GM21619 (cell line): ENCODE measurements around the gene GSG1L.

Source experiments
- ATAC-seq: cut with Tn5 transposase; IDR thresholded peaks from one replicate; pipeline ENCODE4 v1.9.1; 2021; ENCODE audit not compliant: unreplicated experiment

GSG1L gene

DNA sequence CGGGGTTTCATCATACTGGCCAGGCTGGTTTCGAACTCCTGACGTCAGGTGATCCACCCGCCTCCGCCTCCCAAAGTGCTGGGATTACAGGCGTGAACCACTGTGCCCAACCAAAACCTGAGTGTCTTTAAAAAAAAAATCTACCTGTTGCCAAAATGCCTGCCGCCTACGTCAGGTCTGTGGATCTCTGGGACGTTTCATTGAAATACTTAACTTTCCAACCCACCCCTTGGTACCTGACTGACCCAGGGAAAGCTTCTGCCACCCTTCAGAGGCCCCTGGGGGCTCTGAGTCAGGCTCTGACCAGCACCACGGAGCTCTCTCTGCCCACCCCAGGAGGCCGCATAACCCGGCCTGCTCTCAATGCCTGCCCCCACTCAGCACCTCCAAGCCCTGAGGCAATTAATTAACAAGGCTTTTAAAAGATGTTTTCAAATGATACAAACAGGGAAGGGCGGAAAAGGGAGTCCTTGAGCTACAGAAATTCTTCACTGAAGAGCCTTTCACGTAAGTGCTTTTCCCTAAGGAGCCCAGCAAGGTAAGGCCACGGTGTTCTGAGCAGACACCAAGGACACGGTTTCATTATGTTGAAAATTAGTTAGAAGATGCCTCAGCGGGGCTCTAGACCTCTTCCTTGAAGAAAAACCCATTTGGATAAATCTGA, 29.3 kb upstream of the GSG1L start:
- no peak for ATAC-seq

DNA sequence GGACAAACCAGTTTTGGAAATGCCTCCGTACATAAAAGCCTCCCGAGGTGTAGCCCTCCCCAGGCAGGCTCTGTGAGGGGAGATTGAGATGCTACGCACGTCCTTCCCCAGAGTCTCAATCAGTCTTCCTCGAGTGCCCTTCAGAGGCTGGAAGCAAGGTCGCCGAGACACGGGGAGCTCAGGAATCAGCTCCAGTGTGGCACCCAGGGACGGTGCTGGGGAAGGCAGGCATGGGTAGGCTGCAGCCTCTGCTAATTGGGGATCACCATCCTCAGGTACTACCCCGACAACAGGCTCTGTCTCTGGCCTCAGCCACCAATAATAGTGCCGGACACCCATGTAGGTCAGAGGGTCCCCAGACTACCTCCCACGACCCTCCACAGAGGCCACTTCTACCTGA, 28.1 kb upstream of the GSG1L start:
- ATAC-seq = no peak

DNA sequence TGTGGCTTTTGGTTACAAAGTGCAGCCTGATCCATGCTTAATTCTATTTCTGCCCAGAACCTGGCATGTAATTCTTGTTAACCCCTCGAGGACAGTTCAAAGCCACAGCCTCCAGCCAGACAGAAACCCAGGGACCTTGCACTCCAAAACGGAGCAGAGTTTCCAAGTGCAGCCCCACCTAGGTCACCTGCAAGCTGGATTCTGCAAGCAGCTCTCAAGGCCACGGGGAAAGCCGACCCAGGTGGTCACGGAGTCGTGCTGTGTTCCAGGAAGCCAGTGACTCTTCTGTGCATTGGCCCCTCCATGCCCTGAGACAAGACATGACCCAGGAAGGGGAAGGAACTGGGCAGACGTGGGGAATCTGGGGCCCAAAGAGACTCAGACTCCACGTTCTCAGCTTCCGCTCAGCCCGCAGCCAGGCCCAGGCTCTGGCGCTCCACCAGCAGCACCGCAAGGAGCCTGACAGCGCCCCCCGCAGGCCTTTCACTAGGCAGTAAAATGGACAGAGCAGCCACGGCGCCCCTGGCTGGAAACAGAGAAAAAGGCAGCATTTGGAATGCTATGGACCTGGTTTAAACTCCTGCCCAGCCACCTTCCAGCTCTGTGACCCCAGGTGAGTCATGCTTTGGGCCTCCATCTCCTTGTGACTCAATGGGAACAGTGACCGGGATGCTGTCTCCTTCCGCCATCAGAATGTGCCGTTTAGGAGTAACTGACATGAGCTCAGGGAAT, 27.3 kb upstream of the GSG1L start:
- no peak for ATAC-seq

DNA sequence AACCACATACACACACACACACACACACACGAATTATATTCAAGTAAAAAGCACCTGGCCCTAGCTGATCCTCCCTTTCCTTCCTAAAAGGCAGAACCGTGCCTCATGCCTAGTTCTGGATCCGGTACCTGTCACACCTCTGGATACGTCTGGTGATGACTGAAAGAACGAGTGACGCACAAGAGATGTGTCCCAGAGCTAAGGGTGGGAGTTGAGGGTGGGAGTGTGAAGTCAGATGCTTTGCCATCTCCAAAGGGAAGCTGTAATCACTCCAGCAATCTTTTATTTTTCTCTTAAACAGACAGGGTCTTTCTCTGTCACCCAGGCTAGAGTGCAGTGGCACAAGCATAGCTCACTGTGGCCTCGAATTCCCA, 26.5 kb upstream of the GSG1L start:
- ATAC-seq = no peak

DNA sequence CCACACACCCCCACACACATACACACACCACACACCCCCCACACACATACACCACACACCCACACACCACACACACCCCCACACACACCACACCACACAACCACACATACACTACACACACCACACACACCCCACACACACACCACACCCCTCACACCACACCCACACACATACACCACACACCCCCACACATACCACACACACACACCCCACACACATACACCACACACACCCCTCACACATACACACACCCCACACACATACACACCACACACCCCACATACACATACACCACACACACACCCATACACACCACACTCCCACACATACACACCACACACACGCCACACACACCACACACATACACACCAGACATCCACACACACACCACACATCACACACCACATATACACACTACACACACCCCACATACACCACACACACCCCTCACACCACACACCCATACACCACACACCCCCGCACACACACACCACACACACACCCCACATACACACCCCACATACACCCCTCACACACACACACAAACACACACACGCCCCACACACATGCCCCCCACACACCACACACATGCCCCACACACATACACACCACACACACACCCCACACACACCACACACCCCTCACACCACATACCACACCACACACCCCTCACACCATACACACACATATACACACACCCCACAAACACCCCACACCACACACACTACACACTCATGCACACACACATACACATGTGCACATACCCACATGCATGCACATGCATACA, 25.9 kb upstream of the GSG1L start:
- ATAC-seq = no peak

DNA sequence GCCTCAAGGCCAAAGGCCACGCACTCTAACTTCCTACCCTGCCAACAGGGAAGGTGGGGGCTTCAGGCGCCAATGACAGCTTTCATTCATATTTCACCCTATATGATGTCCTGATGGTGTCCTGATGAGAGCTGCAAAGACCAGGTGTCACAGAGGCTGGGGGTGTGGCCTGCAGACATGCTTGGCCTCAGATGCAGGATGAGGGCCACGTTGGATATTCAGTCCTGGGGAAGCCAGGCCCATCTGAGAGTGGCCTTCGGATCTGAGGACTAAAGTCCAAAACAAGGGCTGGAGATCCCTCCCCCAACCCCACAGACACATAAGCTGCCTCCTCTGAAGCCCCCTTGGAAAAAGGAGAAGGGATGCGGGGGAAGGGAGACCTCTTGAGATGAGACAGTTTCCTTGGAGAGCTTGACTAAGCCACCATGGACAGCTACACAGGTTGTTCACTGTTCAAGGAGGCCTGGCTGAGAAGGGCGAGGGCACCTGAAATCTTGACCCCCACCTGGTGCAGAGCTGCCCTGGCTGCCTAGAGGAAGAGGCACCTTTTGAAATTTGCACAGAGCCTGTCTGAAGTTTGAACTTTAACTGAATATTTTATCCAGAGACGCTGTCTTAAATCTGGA, 24.3 kb upstream of the GSG1L start:
- ATAC-seq = no peak

DNA sequence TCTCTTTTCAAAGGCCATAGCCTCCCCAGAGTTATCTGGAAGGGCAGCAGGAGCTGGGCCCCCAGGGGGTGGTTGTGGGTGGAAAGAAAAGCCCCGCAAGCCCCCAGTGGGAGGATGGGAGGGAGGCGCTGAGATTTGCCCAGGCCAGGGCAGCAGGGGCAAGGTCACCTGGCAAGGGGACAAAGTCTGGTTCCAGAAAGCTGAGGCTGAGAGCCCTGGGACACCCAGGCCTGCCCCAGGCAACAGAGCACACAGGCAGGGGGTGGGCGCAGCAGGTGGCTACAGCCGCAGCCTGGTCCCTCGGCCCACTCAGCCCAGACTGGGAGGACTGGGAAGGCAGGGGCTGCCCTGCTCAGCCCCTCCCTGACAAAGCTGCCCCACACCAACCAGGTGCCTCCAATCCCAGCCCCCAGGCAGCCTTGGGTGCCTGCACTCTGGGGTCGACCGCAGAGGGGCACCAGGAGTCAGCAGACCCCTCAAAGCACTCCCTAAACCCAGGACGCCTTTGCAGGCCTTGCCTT, 23.7 kb upstream of the GSG1L start:
- no peak for ATAC-seq

DNA sequence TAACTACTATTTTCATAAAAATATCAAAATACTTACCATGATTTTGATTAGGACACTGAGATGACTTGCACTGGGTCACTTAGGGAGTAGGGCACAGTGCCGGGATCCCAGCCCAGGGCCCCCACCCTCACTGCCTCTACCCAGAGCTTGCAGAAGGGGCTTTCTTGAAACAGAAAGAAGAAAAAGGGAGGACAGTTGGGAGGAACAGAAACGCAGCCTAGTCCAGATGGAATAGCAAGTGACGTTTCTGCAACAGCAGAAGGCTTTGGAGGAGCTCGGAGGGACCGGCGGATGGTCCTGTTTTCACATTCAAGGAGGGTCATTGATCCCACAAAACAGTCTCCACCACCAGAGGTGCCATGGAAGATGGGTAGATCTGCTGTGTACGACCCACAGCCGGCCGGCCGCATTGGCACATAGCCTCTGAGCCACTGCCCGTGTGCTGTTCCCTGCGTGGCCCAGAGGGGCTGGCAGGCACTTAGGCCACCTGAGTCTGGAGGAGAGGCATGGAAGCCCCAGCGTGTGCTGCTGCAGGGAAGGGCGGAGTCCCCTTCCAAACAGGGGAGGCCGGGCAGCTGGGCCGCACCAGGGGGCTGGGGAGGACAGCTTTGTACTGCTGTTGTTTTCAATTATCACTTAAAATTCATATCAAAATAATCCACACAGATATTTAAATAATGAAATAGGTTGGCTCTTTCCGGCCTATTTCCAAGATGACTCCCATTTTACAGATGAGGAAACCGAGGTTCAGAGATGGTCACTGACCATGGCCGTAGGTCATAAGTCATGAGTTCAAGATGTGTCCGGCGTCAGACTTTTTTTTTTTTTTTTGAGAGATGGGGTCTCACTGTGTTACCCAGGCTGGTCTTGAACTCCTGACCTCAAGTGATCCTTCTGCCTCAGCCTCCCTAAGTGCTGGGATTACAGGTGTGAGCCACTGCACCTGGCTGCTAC, 22.9 kb upstream of the GSG1L start:
- no peak for ATAC-seq

DNA sequence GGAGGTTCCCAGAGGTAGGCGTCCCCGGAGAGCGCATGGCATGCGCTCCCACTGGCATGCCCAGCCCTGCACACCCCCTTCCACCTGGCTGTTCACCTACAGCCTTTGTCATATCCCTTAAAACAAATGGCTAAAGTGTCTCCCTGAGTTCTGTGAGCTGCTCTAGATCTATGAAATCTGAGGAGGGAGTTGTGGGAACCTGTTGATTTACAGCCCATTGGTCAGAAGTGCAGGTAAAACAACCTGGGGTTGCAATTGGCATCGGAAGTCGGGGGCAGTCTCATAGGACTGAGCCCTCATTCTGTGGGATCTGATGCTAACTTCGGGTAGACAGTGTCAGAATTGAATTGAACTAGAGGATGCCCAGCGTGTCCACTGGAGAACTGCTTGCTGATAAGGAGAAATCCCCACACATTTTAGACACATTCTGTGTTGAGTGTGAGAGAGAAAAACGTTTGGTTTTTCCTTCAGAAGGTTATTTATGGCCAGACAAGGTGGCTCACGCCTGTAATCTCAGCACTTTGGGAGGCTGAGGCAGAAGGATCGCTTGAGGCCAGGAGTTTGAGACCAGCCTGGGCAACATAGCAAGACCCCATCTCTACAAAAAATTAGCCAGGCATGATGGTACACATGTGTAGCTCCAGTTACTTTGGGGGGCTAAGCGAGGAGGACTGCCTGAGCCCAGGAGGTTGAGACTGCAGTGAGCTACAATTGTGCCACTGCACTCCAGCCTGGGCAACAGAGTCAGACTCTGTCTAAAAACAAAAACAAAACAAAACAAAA, 22.1 kb upstream of the GSG1L start:
- no peak for ATAC-seq

DNA sequence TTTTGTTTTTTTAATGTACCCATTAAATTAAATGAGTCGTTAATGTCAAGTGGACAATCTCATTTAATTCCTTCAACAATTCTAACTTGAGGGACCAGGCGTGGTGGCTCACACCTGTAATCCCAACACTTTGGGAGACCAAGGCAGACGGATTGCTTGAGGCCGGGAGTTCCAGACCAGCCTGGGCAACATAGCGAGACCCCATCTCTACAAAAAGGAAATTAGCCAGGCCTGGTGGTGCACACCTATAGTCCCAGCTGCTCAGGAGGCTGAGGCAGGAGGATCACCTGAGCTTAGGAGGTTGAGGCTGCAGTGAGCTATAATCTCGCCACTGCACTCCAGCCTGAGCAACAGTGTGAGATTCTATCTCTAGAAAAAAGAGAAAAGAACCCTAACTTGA, 20.7 kb upstream of the GSG1L start:
- ATAC-seq = no peak

DNA sequence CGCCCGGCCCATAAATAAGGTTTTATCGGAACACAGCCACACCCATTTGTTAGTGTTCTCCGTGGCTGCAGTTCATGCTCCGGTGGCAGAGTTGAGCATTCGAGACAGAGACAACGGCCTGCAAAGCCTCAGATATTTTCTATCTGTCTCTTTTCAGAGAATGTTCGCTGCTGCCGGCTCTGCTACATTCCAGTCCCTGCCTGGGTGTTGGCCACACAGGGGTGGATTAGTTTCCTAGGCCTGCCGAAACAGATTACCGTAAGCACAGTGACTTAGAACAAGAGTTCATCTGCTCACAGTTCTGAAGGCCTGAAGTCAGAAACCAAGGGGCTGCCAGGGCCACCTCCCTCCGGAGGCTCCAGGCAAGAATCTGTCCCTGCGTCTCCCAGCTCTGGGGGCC, 19.1 kb upstream of the GSG1L start:
- ATAC-seq = no peak

DNA sequence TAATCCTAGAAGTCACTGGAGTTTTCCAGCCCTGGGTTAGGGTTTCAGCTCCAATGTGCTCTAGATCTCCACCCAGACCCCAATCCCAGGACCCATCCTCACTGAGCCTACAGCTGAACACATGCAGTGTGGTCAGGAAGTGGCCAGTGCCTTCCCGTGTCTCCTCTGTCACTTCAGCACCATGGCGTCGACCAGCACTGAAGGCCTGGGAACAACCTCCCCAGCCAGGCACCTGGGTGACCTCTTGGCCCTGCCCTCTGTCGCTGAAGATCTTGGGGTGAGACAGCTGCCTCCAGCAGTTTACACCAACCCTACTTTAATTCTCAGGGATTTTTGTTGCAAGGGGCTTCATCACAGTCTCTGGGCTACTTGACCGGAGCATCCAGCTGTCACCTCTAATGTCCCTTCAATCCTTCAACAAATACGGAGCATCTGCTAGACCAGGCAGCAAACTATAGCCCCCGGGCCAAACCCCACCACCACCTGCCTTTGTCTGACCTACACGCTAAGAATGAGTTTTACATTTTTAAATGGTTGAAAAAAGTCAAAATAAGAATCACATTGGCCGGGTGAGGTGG, 18.0 kb upstream of the GSG1L start:
- ATAC-seq = no peak

DNA sequence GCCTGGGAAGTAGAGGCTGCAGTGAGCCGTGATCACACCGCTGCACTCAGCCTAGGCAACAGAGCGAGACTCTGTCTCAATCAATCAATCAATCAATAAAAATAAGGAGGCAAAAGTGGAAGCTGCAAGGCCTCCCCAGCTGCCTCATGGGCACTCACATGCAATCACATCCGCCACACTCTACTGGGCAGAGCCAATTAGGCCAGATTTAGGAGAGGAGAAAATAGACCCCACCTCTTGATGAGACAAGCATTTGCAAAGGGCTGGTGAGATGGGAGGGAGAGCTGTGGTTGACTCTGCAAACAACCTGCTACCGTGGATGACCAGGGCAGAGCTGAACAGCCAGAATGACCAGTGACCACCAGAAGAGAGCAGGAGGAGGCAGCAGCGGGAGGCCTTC, 14.7 kb upstream of the GSG1L start:
- no peak for ATAC-seq

DNA sequence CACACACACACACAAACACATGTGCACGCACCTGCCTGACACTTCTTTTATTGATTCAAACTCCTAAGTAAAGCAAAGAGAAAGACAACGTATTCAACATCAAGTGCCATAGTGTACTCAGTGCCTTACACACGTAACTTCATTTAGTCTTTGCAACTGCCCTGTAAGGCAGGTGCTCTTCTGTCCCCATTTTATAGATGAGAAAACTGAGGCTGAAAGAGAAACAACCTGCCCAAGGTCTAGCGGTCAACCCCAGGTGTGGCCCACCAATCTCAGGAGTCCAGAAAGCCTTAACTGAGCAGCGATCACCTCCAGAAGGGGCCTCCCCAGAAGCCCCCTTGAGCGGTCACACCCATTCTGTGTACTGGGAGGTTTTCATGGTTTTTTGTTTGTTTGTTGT, 10.3 kb upstream of the GSG1L start:
- ATAC-seq = no peak

DNA sequence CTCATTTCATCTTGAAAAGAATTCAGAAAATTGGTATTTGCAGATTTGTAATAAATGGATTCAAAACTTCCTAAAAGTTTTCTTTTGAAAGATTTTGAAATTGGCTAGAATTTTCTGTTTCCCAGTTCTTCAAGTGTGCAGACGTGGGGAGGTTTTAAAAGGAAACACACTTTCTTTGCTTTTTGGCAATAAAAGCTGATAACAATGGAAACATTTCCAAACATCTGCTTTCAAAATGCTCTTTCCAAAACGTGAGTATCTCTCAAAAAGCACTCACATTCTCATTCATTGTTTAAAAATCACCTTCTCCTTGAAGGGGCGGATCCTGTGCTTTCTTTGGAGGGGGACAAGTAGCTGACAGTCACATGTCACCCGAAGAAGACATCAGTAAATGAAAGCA, 8.6 kb upstream of the GSG1L start:
- no peak for ATAC-seq

DNA sequence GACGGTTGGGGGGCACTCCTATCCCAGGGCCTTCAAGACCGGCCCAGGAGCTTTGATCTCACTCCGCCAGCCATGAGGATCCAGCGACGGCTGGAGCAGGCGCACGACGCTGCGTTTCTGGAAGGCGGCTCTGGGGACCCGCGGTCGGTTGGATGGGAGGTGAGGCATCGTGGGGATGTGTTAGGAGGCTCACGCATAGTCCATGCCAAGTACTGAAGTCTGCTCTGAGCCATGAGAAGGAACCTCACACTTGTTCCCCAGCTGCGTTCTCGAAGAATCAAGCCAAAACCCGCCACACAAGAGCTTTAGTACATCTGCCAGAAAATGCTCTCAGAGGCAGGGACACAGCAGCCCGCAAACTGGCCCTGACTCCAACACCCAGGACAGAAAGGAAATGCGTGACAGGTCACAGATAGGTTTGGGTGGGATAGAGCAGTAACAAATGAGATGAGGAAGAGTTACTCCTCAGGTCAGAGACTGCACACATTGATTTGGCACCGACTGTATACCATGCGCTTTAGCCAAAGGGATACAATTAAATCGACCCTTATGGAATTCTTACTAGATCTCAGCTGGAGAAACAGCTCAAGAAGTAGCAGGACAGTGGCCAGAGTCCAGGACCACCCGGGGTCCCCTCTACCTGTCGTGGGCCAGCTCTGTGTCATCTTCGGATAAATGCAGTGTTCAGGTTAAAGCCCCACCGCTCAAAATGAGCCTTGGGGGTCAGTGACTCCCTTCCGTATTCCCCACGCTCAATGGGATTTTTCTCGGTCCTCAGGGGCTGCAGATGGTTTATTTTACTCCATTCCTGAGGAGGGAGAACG, 6.7 kb upstream of the GSG1L start:
- no peak for ATAC-seq

DNA sequence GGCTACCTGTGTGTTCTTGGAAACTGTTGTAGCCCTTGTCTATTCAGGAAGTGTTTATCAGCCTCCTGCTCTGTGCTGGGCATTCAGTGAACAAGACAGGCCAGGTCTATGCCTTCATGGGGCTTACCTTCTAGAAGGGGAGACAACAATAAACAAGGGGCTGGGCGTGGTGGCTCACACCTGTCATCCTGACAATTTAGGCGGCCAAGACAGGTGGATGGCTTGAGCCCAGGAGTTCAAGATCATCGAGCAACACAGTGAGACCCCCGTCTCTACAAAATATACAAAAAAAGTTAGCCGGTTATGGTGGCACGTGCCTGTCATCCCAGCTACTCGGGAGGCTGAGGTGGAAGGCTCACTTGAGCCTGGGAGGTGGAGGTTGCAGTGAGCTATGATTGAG, 5.5 kb upstream of the GSG1L start:
- no peak for ATAC-seq

DNA sequence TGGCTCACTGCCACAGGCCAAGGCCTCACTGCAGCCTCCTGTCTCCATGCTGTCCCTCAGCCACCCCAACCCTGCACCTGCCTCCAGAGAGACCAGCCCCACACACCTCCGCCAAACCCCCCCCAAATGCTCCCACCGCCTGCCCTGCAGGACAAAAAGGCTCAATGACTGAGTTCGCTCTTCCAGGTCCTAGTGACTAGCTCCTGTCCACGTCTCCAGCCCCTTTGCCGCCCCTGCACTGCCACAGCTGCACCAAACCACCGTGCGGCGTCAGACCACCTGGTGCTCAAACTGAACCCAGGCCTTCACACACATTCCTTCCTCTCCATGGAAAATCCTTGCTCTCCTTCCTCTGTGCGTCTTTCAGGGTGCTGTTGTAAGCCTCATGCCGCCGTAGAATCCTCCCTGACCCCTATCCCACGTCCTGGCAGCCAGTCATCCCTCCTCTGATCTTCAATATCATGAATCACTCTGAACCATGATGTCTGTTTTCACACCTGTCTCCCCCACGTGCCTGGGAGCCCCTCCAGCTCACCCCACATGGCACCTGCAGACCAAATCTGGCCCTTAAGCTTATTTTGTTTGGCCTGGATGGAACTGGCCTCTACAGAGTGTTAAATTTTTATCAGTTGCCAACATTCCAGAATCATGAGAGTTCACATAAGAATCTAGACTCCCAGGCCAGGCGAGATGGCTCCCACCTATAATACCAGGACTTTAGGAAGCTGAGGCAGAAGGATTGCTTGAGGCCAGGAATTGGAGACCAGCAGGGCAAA, 4.3 kb upstream of the GSG1L start:
- no peak for ATAC-seq
